GM21390 (cell line): ENCODE data around the gene TUBA4B.

ENCODE experiments used
- ATAC-seq: cut with Tn5 transposase; IDR thresholded peaks from one replicate; pipeline ENCODE4 v1.9.1; 2021; ENCODE audit not compliant: unreplicated experiment

TUBA4B gene

DNA sequence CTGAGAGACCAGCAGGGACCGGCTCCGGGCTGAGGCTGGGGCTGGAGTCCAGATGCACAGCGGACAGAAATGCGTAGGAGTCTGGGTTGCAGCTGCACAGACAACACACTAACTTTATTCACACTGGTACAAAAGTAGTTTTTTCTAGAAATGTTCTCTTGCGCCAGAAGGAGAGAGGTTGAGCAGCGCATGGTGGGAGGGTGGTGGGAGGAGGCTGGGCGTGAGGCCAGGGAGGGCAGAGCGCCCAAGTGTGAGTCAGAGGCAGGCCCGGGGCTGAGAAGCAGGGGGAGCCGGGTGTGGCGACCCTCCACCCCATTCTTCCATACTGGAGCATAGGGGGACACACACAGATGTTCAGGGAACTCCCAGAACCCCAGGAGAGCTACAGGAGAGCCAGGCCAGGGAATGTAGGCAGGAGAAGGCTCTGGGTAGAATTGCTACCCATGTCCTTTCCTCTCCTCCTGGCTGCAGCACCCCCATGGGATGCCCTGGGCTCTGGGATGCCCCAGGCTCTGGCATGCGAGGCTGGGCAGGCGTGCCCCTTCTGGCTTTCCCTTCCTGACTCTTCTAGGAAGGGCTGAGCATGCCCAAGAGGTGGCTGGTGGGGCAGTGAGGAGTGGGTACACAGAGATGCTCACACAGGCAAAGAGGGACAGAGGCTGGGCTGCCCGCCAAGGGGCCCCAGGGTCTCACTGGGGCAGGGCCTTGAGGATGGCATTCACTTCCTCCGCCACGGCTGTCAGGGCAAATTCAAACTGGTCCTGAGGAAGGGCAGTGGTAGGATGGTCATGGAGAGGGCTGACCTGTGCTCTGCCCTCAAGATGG, 36.7 kb downstream of the TUBA4B start:
- ATAC-seq = no peak

GRCh38 chr2:219290381-219291171, 37.5 kb downstream of the TUBA4B start:
- no peak for ATAC-seq

DNA sequence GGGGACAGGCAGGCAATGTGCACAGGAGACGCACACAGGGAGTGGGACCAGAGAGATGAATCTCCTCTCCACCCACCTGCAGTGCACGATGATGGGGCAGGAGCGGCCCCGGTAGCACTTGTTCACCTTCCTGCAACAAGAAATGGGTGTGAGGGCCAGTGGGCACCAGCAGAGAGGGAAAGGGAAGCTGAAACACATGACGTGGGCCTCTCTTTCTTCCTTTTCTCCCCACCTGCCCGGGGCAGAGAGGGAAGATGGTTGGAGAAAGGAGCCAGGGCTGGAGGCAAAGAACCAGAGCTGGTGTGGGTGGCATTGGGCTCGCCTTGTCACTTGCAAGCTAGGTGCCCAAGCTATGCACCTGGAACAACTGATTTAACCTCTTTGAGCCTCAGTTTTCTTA, 38.4 kb downstream of the TUBA4B start:
- ATAC-seq = no peak

DNA sequence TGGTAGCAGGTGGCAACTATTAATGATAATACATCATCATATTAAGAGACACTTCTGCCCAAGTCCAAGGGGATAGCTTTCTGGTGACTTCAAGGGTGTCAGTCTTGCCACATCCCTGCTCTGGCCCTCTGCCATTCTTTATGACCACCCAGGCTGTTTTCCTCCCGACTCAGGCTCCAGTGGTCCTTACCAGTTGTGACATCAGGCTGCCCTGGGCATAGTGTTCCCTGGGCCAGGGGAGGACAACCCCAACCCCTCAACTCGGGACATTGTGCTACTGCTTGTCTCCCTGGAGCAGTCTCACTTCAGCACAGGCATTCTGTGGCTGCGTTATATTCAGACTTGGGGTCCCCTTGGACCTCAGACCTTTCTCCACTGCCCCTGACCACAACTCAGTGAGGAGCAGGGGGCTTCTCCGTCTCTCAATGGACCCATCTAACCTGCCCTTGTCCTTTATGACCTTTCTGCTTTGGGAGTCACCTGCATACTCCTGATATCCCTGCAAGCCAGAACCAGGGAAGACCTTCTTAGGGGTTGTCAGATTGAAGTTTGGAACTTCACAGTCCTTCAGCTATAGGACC, 39.0 kb downstream of the TUBA4B start:
- ATAC-seq = no peak

DNA sequence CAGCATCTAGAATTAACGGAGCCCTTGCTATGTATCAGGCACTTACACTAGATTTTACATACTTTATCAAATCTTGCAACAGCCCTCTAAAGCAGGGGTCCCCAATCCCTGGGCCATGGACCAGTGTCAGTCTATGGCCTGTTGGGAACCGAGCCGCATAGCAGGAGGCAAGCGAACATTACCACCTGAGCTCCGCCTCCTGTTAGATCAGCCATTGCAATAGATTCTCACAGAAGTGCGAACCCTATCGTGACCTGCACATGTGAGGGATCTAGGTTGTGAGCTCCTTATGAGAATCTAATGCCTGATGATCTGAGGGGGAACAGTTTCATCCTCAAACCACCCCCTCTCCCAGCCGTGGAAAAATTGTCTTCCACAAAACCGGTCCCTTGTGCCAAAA, 39.6 kb downstream of the TUBA4B start:
- ATAC-seq = no peak

- no peak for ATAC-seq
These were observed 40.7 kb downstream of the TUBA4B start for GRCh38 chr2:219293736-219294231.

GRCh38 chr2:219294356-219295351, 41.6 kb downstream of the TUBA4B start:
- peak; percentile 90 for ATAC-seq

DNA sequence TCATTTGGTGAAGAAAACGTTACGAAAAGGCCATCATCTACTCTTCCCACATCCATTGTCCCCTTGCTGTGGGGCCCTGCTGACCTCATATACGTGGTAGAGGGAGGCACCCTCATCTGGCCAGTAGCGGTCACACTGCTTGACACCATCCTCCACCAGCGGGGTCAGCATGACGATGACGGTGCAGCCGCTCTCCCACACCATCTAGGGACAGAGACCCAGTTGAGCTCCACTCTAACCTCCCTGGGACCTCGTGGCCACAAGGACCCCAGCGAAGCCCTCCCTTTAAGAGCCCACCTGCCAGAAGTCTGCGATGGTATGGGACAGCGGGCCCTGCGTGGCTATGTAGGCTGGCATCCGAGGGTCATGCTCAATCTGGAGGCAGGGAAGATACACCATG, 43.1 kb downstream of the TUBA4B start:
- ATAC-seq = no peak

DNA sequence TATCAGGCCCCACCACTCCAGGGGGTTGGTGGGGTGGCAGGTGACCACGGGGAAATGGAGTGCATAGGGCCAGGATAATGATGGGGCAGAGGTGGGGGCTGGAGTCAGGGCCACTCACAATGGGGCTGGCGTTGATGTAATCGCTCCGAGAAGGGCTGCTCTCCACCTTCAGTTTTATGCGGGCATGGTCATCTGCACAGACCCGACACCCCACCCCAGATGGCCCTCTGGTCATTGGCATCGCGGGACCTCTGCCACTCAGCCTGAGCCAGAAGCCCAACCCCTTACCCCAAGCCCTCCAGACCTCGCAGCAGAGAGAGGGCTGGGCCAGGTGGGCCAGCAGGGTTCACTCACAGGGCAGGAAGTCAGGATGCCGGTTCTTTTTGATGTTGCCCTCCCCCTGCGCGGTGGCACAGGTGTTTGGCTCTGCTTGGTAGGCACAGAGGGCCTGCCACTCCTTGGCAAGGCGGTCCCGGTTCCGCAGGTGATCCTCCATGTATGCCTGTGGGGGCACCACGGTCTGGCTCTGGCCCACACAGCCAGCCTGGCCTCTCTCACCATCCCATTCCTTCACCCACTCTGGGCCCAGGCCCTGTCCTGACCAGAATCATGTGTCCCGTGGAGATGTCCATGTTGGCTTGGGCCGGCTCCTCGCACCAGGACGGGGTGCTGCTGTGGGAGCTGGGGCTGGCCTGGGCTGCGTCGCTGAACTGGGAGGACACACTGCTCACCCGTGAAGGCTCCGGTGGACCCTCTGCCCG, 43.8 kb downstream of the TUBA4B start:
- ATAC-seq = no peak

DNA sequence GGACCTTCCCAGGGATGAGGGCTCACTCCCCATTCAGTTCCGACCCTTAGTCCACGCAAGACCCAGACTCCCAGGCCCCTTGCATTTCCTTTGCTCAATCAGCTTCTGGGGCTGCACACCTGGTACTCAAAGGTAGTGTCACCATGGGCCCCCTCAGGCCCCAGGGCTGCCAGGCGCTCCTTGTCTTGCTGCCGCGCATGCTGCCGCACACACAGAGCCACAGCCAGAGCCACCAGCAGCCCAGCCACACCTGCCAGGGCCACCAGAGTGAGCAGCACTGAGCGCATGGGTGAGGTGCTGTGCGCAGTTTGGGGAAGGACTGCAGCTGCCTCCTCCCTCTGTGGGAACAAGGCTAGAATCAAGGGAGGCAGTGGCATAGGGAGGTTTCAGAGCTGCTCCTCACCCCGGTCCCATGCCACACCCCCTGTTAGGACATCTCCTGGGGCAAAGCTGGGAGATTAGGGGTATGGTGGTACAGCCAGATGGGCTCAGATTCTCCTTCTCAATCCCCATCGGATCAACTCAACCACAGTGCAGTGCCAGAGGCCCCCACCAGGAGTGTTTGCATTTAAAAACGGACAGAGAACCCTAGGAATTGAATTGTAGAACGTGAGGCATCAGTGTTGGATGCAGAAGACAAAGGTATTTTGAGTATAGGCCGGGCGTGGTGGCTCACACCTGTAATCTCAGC, 44.9 kb downstream of the TUBA4B start:
- no peak for ATAC-seq

GRCh38 chr2:219298759-219299371, 45.8 kb downstream of the TUBA4B start:
- peak; percentile 46 for ATAC-seq

DNA sequence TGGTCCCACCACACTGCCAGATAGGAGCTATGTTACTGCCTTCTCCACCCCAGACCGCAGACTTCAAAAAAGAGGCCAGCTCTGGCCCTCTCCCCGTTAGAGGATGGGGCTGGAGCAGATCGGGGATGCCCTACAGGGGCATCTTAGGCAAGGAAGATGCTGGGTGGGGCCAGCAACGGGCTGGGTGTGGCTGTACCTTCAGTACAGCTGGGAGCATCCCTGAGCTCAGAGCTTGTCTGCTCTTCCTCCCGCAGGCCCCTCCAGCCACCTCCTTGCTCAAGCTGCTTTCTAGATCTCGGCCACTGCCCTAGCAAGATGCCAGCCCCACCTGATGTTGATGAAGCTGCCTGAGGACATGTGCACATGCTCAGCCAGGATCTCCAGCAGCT, 46.3 kb downstream of the TUBA4B start:
- ATAC-seq = no peak

- no peak for ATAC-seq
These were observed 47.0 kb downstream of the TUBA4B start for GRCh38 chr2:219300022-219300421.

DNA sequence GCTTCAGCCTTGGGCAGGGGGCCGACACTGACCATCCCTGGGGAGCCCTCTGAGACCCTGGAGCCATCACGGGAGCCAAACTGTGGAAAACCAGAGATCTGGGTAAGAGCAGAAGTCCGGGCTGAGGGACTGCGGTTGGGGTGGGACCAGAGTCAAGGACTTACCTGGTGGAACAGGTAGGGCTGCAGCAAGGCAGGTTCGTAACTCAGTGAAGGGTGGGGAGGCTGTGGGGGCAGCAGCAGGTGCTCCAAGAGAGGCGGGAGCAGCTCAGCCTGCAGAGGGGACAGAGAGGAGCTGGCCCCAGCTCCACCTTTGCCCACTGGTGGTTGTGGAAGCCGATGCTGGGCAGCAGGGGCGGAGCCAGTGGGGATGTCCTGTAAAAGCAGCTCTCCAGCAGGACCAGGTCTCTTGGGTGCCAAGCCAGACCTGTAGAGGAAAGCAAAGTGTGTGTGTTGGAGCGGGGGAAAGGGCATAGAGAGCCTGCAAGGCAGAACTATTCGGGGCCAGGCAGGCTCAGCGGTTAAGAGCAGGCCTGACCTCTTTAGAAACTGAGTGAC, 49.4 kb downstream of the TUBA4B start:
- no peak for ATAC-seq

GRCh38 chr2:219304223-219304622, 51.2 kb downstream of the TUBA4B start:
- ATAC-seq = no peak

DNA sequence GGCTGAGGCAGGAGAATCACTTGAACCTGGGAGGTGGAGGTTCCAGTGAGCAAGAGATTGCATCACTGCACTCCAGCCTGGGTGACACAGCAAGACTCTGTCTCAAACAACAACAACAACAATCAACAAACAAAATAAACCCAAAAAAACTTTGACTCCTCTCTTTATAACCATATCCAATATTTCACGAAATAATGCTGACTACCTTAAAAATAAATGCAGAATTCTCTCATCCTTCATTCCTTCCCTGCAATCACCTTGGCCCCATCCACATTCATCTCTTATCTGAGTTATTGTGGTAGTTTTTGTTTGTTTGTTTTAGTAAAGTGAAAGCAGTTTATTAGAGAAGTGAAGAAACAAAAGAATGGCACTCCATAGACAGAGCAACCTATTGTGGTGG, 53.0 kb downstream of the TUBA4B start:
- ATAC-seq = no peak

- ATAC-seq = no peak
These were observed 55.4 kb downstream of the TUBA4B start for GRCh38 chr2:219308142-219309101.
